ENCODE data around the gene IREB2. TPM values are rescaled to one million over a fixed set of nuclear protein-coding genes. Genes with fewer than 3 reads are reported as not detected.
"Not testable (repeated sequence)": the region's sequence is repeated elsewhere in the genome, so short reads cannot be mapped to it uniquely, and the experiment has no call there.

IREB2 gene
- total RNA-seq, 2 experiments from 2014 or later: 57.8 to 61.5 TPM

GRCh38 chr15:78469031-78469430 is 31.0 kb downstream of the IREB2 start:
- CTCF ChIA-PET: interaction anchor here (0.6 kb wide), 1 partner anchor 22 kb away, joined by 3 read pairs; no protein-coding TSS in a partner anchor
- H3K27me3 Mint-ChIP-seq: no peaks in the 10 kb centered on the region
- no peak for DNase-seq
- H3K36me3 Mint-ChIP-seq (ENCODE audit: low read depth): peaks cover 43% of the 10 kb centered on the region
- no peaks in the 10 kb centered on the region for H3K9me3 Mint-ChIP-seq
- H3K27ac Mint-ChIP-seq: no peak overlapping the region
- peaks cover 2% of the 10 kb centered on the region for H3K4me1 Mint-ChIP-seq
- H3K4me3 Mint-ChIP-seq: no peak overlapping the region
- POLR2A ChIA-PET: interaction anchor here (1.4 kb wide), 1 partner anchor 31 kb away, joined by 3 read pairs; the partner anchor contains the start of gene IREB2

DNA sequence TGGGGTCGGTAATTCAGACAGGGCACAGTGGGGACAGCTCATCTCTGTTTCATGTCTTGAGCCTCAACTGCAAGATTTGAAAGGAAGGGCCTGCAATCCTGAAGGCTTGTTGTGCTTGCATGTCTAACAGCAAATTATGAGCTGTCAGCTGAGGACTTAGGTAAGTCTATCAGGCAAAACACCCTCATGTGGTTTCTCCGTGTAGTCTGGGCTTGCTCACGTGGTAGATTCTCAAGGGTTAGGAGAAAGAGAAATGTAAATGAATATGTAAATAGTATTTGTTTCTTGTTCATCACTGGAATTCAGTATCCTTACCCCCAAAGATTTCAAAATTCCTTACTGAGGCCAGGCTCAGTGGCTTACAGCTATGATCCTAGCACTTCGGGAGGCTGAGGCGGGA is 39.3 kb downstream of the IREB2 start:
- H3K4me1 Mint-ChIP-seq: no peaks in the 10 kb centered on the region
- POLR2A ChIA-PET: interaction anchor here (1.4 kb wide), 1 partner anchor 14 kb away, joined by 3 read pairs; no protein-coding TSS in a partner anchor
- DNase-seq: no peak
- no peak overlapping the region for H3K4me3 Mint-ChIP-seq
- H3K9me3 Mint-ChIP-seq: no peaks in the 10 kb centered on the region
- peaks cover 46% of the 10 kb centered on the region for H3K36me3 Mint-ChIP-seq (ENCODE audit: low read depth)
- H3K27me3 Mint-ChIP-seq: no peaks in the 10 kb centered on the region
- CTCF ChIA-PET: no interaction called here
- no peak overlapping the region for H3K27ac Mint-ChIP-seq

GRCh38 chr15:78479650-78480049 is 41.6 kb downstream of the IREB2 start:
- H3K36me3 Mint-ChIP-seq (ENCODE audit: low read depth): peaks cover 46% of the 10 kb centered on the region
- H3K4me3 Mint-ChIP-seq: no peak overlapping the region
- no peaks in the 10 kb centered on the region for H3K9me3 Mint-ChIP-seq
- no peaks in the 10 kb centered on the region for H3K4me1 Mint-ChIP-seq
- CTCF ChIA-PET: no interaction called here
- POLR2A ChIA-PET: no interaction called here
- H3K27me3 Mint-ChIP-seq: no peaks in the 10 kb centered on the region
- H3K27ac Mint-ChIP-seq: no peak overlapping the region
- no peak for DNase-seq

DNA sequence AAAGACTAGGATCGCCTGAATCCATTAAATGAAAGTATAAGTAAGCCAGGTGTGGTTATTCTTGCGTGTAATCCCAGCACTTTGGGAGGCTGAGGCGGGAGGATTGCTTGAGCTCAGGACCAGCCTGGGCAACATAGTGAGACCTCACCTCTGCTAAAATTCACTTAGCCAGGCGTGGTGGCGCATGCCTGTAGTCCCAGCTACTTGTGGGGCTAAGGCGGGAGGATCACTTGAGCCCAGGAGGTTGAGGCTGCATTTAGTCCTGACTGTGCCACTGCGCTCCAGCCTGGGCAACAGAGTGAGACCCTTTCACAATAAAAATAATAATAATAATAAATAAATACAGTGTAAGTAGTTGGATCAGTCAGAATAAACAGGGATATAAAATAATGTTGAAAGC is 43.9 kb downstream of the IREB2 start:
- Mint-ChIP-seq H3K27me3 (no peaks in the 10 kb centered on the region), H3K27ac (no peak overlapping the region), H3K4me3 (no peak overlapping the region), H3K4me1 (peaks cover under 1% of the 10 kb centered on the region), H3K36me3 (ENCODE audit: low read depth) (peaks cover 47% of the 10 kb centered on the region), H3K9me3 (no peaks in the 10 kb centered on the region)
- DNase-seq: no peak
- CTCF ChIA-PET: interaction anchor here (0.6 to 1.5 kb wide), 5 partner anchors 9 to 118 kb away, joined by 3 to 5 read pairs (median 4); partner anchors contain the start of gene PSMA4
- POLR2A ChIA-PET: no interaction called here

DNA sequence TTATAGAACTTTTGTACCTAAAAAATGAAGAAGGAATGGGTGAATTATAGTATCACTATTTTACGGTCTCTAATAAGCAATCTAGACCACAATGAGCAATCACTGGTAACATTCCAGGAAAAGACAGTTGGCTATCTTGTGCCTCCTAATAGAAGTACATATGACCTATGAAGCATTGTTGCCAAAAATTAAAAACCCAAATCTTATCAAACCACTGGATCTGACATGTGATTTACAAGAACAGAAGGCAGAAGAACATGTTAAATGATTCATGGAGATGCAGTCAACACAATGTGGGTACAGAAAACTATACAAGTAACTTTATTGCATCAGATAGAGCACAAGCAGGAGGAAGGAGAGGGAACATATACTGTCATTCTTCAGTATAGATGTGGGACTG is 54.9 kb downstream of the IREB2 start:
- Mint-ChIP-seq H3K4me1 (peaks cover 3% of the 10 kb centered on the region), H3K4me3 (no peak overlapping the region), H3K36me3 (ENCODE audit: low read depth) (peaks cover 67% of the 10 kb centered on the region), H3K27me3 (no peaks in the 10 kb centered on the region), H3K27ac (no peak overlapping the region), H3K9me3 (no peaks in the 10 kb centered on the region)
- no peak for DNase-seq
- POLR2A ChIA-PET: no interaction called here
- CTCF ChIA-PET: no interaction called here

DNA sequence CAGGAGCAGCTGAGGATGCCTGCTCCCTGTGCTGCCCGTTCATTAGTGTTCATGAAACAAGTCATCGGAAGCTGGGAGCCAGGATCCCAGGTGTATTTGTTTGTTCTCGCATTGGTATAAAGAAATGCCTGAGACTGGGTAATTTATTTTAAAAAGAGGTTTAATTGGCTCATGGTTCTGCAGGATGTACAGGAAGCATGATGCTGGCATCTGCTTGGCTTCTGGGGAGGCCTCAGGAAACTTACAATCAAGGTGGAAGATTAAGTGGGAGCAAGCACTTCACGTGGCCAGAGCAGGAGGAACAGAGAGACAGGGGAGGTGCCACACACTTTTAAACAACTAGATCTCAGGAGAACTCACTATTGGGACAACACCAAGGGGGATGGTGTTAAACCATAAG is 63.8 kb downstream of the IREB2 start:
- Mint-ChIP-seq H3K27ac (no peak overlapping the region), H3K27me3 (peaks cover 8% of the 10 kb centered on the region), H3K9me3 (no peaks in the 10 kb centered on the region), H3K4me3 (no peak overlapping the region), H3K4me1 (peaks cover 3% of the 10 kb centered on the region), H3K36me3 (ENCODE audit: low read depth) (peaks cover 43% of the 10 kb centered on the region)
- no peak for DNase-seq
- ChIA-PET CTCF (no interaction called here), POLR2A (interaction anchor here (1.1 kb wide), 1 partner anchor 38 kb away, joined by 3 read pairs; the partner anchor contains the start of gene PSMA4)

DNA sequence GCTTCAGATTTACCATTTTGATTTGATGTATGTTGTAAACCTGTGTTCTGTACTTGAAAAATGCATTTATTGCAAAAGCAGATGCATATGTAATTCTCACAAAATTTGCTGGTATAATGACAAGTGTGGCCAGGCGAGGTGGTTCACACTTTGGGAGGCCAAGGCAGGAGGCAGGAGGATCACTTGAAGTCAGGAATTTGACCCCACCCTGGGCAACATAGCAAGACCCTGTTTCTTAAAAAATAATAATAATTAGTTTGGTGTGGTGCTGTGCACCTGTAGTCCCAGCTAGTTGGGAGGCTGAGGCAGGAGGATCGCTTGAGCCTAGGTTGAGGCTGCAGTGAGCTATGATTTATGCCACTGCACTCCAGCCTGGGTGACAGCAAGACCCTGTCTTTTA is 64.6 kb downstream of the IREB2 start:
- Mint-ChIP-seq H3K4me1 (peaks cover 7% of the 10 kb centered on the region), H3K36me3 (ENCODE audit: low read depth) (peaks cover 38% of the 10 kb centered on the region), H3K27me3 (peaks cover 8% of the 10 kb centered on the region), H3K4me3 (no peak overlapping the region), H3K9me3 (no peaks in the 10 kb centered on the region), H3K27ac (no peak overlapping the region)
- ChIA-PET CTCF (no interaction called here), POLR2A (no interaction called here)
- no peak for DNase-seq

DNA sequence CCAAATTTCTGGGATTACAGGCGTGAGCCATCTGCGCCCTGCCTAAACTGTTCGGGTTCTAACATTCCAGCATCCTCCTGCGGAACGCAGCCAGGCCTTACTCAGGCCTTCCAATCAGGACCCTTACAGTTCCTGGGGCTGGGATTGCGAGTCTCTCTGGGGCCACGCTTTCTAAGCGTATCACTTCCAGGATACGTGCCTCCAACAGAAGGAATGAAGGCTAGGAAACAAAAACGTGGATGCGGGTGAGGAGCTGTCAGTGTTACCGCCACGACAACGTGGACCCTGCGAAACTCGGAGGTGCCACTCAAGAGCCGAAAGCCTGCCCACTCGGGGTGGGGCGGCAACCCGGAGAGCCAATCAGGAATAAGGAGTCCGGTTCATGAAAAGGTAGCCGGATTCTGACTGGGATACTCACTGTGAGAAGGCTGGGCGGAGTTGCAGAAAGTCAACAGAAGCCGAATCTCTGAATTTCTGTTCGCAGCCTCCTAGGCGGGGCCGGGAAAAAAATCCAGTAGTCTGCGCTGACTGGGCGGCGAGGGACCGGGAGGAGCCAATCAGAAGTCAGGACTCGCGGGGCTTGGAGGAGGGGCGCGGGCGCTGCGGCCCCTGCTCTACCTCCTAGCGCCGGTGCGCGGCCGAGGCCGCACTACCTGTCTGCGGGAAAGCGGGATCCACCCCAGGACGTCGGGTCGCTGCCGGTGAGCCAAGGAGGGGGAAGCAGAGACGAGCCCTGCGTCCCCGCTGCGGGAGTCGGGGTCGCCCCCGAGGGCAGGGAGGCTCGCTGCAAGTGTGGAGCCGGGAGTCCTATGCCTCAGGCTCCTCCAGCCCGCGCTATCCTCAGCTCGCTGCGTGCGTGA is 69.2 kb downstream of the IREB2 start, which contains the start of gene HYKK:
Gene HYKK, plus strand, starts transcription at position 607 of the 860 bp plus-strand sequence. CDS start 5,512 bp downstream, outside the sequence.
- CTCF ChIA-PET: no interaction called here
- Mint-ChIP-seq H3K36me3 (ENCODE audit: low read depth) (peaks cover 2% of the 10 kb centered on the region), H3K27ac (no peak within 1 kb of the TSS), H3K9me3 (no peaks in the 10 kb centered on the region), H3K4me3 (peak within 1 kb of the TSS; percentile 85), H3K4me1 (peaks cover 24% of the 10 kb centered on the region), H3K27me3 (peaks cover 19% of the 10 kb centered on the region)
- POLR2A ChIA-PET: interaction anchor here (1.0 to 1.2 kb wide), 5 partner anchors 11 to 69 kb away, joined by 3 to 8 read pairs (median 4); partner anchors contain the start of genes IREB2 and PSMA4
- peak; percentile 77 for DNase-seq

- CTCF ChIA-PET: no interaction called here
- no peak for DNase-seq
- peaks cover 19% of the 10 kb centered on the region for H3K27me3 Mint-ChIP-seq
- no peak overlapping the region for H3K27ac Mint-ChIP-seq
- H3K36me3 Mint-ChIP-seq (ENCODE audit: low read depth): no peaks in the 10 kb centered on the region
- peak overlapping the region; percentile 85 for H3K4me3 Mint-ChIP-seq
- no peaks in the 10 kb centered on the region for H3K9me3 Mint-ChIP-seq
- POLR2A ChIA-PET: interaction anchor here (0.9 to 1.2 kb wide), 6 partner anchors 12 to 70 kb away, joined by 3 to 8 read pairs (median 4); partner anchors contain the start of genes IREB2 and PSMA4
- peaks cover 24% of the 10 kb centered on the region for H3K4me1 Mint-ChIP-seq
These were observed 69.8 kb downstream of the IREB2 start for GRCh38 chr15:78507831-78508160.

- CTCF ChIA-PET: interaction anchor here (1.2 kb wide), 1 partner anchor 31 kb away, joined by 3 read pairs; the partner anchor contains the start of gene PSMA4
- no peak overlapping the region for H3K27ac Mint-ChIP-seq
These were observed 70.3 kb downstream of the IREB2 start for GRCh38 chr15:78508272-78508671.

DNA sequence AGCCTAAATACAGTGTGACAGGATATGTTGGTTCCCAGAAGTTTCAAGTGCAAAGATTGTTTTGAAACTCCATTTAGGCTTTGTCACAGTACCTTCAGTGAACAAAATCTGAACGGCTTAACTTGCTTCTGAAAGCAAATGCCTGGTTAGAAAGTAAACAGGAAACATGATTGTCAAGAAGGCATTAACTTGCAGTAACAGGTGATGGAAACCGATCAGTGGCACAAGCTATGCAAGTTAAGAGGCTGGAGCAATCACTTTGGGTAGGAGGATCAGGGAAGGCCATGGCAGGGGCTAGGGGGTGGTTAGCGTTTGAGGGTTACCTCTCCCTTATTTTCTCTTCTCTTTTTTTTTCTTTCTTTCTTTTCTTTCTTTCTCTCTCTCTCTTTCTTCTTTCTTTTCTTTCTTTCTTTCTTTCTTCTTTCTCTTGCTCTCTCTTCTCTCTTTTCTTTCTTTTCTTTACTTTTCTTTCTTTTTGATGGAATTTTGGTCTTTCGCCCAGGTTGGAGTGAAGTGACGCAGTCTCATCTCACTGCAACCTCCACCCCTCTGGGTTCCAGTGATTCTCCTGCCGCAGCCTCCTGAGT is 71.8 kb downstream of the IREB2 start:
- no peak for DNase-seq
- no peak overlapping the region for H3K27ac Mint-ChIP-seq
- H3K4me3 Mint-ChIP-seq: no peak overlapping the region
- ChIA-PET POLR2A (interaction anchor here (1.6 to 3.8 kb wide), 2 partner anchors 30 to 73 kb away, joined by 6 to 16 read pairs; partner anchors contain the start of gene PSMA4), CTCF (interaction anchor here (1.3 kb wide), 1 partner anchor 87 kb away, joined by 3 read pairs; no protein-coding TSS in a partner anchor)
- H3K36me3 Mint-ChIP-seq (ENCODE audit: low read depth): no peaks in the 10 kb centered on the region
- H3K9me3 Mint-ChIP-seq: no peaks in the 10 kb centered on the region
- peaks cover 19% of the 10 kb centered on the region for H3K27me3 Mint-ChIP-seq
- peaks cover 24% of the 10 kb centered on the region for H3K4me1 Mint-ChIP-seq

More at GRCh38 chr15:78508272-78508671, 70.3 kb downstream of the IREB2 start:
- H3K9me3 Mint-ChIP-seq: no peaks in the 10 kb centered on the region
- H3K27me3 Mint-ChIP-seq: peaks cover 19% of the 10 kb centered on the region
- no peak for DNase-seq
- no peaks in the 10 kb centered on the region for H3K36me3 Mint-ChIP-seq (ENCODE audit: low read depth)
- H3K4me1 Mint-ChIP-seq: peaks cover 24% of the 10 kb centered on the region
- peak overlapping the region; percentile 85 for H3K4me3 Mint-ChIP-seq
- POLR2A ChIA-PET: interaction anchor here (0.9 to 3.8 kb wide), 6 partner anchors 32 to 71 kb away, joined by 3 to 16 read pairs (median 5); partner anchors contain the start of gene PSMA4

GRCh38 chr15:78520035-78520434 is 82.0 kb downstream of the IREB2 start:
- POLR2A ChIA-PET; CTCF ChIA-PET; H3K9me3 Mint-ChIP-seq; DNase-seq; H3K4me1 Mint-ChIP-seq; H3K27me3 Mint-ChIP-seq; H3K27ac Mint-ChIP-seq; H3K36me3 Mint-ChIP-seq (ENCODE audit: low read depth); H3K4me3 Mint-ChIP-seq: not testable (repeated sequence)

DNA sequence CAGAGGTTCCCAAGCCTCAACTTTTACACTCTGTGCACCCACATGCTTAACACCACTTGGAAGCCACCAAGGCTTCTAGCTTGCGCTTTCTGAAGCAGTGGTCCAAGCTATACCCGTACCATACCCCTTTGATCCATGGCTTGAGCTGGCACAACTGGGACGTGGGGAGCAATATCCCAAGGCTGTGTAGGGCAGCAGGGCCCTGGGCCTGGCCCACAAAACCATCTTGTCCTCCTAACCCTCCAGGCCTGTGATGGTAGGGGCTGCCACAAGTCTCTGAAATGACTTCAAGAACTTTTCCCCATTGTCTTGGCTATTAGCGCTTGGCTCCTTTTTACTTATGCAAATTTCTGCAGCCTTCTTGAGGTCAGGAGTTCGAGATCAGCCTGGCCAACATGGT is 86.2 kb downstream of the IREB2 start:
- ChIA-PET POLR2A (no interaction called here), CTCF (no interaction called here)
- no peak overlapping the region for H3K4me3 Mint-ChIP-seq
- no peaks in the 10 kb centered on the region for H3K4me1 Mint-ChIP-seq
- H3K36me3 Mint-ChIP-seq (ENCODE audit: low read depth): peaks cover 4% of the 10 kb centered on the region
- H3K9me3 Mint-ChIP-seq: no peaks in the 10 kb centered on the region
- peaks cover 5% of the 10 kb centered on the region for H3K27me3 Mint-ChIP-seq
- no peak for DNase-seq
- no peak overlapping the region for H3K27ac Mint-ChIP-seq

Data from activated CD4-positive, alpha-beta memory T cell treated with anti-CD3 and anti-CD28 coated beads, Interleukin-2, amount 10 ng/mL, durations not matched to agents 7 days and 5 days (primary cell).